ENCODE data around the gene NUP98.
A peak's percentile ranks its signal among the peaks of the same experiment; 100 is the strongest.

Gene NUP98

GRCh38 chr11:3802011-3802790 is 4.8 kb upstream of the NUP98 start:
- no peak for DNase-seq (ENCODE audit: extremely low spot score)
- ChIA-PET POLR2A (no interaction called here), CTCF (no interaction called here)
- TF ChIP-seq NFRKB (IDR thresholded peaks at IDR 0.05) (no peak), FOXK2 (IDR thresholded peaks at IDR 0.05) (no peak), HDGF (IDR thresholded peaks at IDR 0.05; ENCODE audit: borderline replicate concordance) (no peak), FOXA1 (IDR thresholded peaks at IDR 0.05) (no peak), L3MBTL2 (conservative IDR thresholded peaks at IDR 0.05) (no peak), FOXM1 (IDR thresholded peaks at IDR 0.05; ENCODE audit: borderline replicate concordance) (no peak), LEF1 (IDR thresholded peaks at IDR 0.05; ENCODE audit: borderline replicate concordance) (no peak)

DNA sequence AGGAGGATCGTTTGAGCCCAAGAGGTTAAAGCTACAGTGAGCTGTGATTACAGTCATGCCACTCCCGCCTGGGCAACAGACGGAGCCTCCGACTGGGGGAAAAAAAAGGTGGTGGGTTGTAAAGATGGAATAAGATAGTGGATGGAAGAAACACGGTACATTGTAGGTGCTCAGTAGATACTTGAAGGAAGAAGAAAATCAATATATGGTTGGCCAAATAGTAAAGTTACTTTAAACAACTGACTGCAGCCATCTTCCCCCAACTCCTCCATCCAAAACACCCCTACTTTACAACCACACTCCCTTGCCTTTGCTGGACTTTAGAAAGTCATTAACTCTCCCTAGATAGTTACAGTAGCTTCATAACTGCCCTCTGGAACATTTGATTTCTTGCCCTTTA is 2.5 kb upstream of the NUP98 start:
- CTCF ChIA-PET = interaction anchor here (1.5 kb wide), 1 partner anchor 8 kb away, joined by 4 read pairs; the partner anchor contains the start of gene PGAP2
- no peak for DNase-seq (ENCODE audit: extremely low spot score)
- POLR2A ChIA-PET = interaction anchor here (3.6 kb wide), 1 partner anchor 9 kb away, joined by 28 read pairs; the partner anchor contains the start of gene PGAP2
- TF ChIP-seq FOXK2 (IDR thresholded peaks at IDR 0.05) (no peak), ARNT (IDR thresholded peaks at IDR 0.05) (no peak), BHLHE40 (IDR thresholded peaks at IDR 0.05; ENCODE audit: borderline replicate concordance) (no peak), SP1 (IDR thresholded peaks at IDR 0.05) (no peak), SUZ12 (IDR thresholded peaks at IDR 0.05) (no peak), FOXM1 (IDR thresholded peaks at IDR 0.05; ENCODE audit: borderline replicate concordance) (no peak), ZNF384 (IDR thresholded peaks at IDR 0.05) (no peak), ELF4 (IDR thresholded peaks at IDR 0.05) (no peak), NFRKB (IDR thresholded peaks at IDR 0.05) (no peak), HDGF (IDR thresholded peaks at IDR 0.05; ENCODE audit: borderline replicate concordance) (no peak), TARDBP (IDR thresholded peaks at IDR 0.05) (no peak), L3MBTL2 (conservative IDR thresholded peaks at IDR 0.05) (no peak), LEF1 (IDR thresholded peaks at IDR 0.05; ENCODE audit: borderline replicate concordance) (no peak), FOXA1 (IDR thresholded peaks at IDR 0.05) (no peak), CTBP1 (IDR thresholded peaks at IDR 0.05; ENCODE audit: borderline replicate concordance) (no peak)
- TF ChIP-seq, protein P1, sequence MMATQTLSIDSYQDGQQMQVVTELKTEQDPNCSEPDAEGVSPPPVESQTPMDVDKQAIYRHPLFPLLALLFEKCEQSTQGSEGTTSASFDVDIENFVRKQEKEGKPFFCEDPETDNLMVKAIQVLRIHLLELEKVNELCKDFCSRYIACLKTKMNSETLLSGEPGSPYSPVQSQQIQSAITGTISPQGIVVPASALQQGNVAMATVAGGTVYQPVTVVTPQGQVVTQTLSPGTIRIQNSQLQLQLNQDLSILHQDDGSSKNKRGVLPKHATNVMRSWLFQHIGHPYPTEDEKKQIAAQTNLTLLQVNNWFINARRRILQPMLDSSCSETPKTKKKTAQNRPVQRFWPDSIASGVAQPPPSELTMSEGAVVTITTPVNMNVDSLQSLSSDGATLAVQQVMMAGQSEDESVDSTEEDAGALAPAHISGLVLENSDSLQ (IDR thresholded peaks at IDR 0.05) = no peak

GRCh38 chr11:3799143-3799542 is 1.8 kb upstream of the NUP98 start:
- TF ChIP-seq ARNT (IDR thresholded peaks at IDR 0.05) = no peak
- TF ChIP-seq ZNF384 (IDR thresholded peaks at IDR 0.05) = no peak
- no peak for TF ChIP-seq FOXK2 (IDR thresholded peaks at IDR 0.05)
- no peak for TF ChIP-seq NFRKB (IDR thresholded peaks at IDR 0.05)
- TF ChIP-seq CTBP1 (IDR thresholded peaks at IDR 0.05; ENCODE audit: borderline replicate concordance) = no peak
- no peak for TF ChIP-seq SUZ12 (IDR thresholded peaks at IDR 0.05)
- no peak for TF ChIP-seq TARDBP (IDR thresholded peaks at IDR 0.05)
- TF ChIP-seq, protein P1 (IDR thresholded peaks at IDR 0.05) = no peak
- no peak for TF ChIP-seq LEF1 (IDR thresholded peaks at IDR 0.05; ENCODE audit: borderline replicate concordance)
- no peak for TF ChIP-seq BHLHE40 (IDR thresholded peaks at IDR 0.05; ENCODE audit: borderline replicate concordance)
- TF ChIP-seq FOXM1 (IDR thresholded peaks at IDR 0.05; ENCODE audit: borderline replicate concordance) = no peak
- CTCF ChIA-PET = interaction anchor here (1.5 kb wide), 1 partner anchor 9 kb away, joined by 4 read pairs; the partner anchor contains the start of gene PGAP2
- DNase-seq (ENCODE audit: extremely low spot score) = no peak
- POLR2A ChIA-PET = interaction anchor here (3.6 kb wide), 1 partner anchor 9 kb away, joined by 28 read pairs; the partner anchor contains the start of gene PGAP2

- POLR2A ChIA-PET = interaction anchor here (3.6 kb wide), 1 partner anchor 12 kb away, joined by 28 read pairs; the partner anchor contains the start of gene PGAP2
- no peak for TF ChIP-seq TARDBP (IDR thresholded peaks at IDR 0.05)
- no peak for TF ChIP-seq BHLHE40 (IDR thresholded peaks at IDR 0.05; ENCODE audit: borderline replicate concordance)
- TF ChIP-seq NFRKB (IDR thresholded peaks at IDR 0.05) = no peak
- TF ChIP-seq CTBP1 (IDR thresholded peaks at IDR 0.05; ENCODE audit: borderline replicate concordance) = no peak
- peak; percentile 51; the same call in 1 of the 2 replicates for TF ChIP-seq L3MBTL2 (conservative IDR thresholded peaks at IDR 0.05)
- TF ChIP-seq FOXM1 (IDR thresholded peaks at IDR 0.05; ENCODE audit: borderline replicate concordance) = no peak
- CTCF ChIA-PET = no interaction called here
- DNase-seq (ENCODE audit: extremely low spot score) = peak; percentile 54
Observed at GRCh38 chr11:3796801-3797328, 489 bp downstream of the NUP98 start.

- POLR2A ChIA-PET = no interaction called here
- CTCF ChIA-PET = no interaction called here
- DNase-seq (ENCODE audit: extremely low spot score) = no peak
Observed at GRCh38 chr11:3796346-3796745, 1.0 kb downstream of the NUP98 start.

GRCh38 chr11:3796002-3796311 is 1.4 kb downstream of the NUP98 start:
- POLR2A ChIA-PET = no interaction called here
- CTCF ChIA-PET = no interaction called here
- no peak for DNase-seq (ENCODE audit: extremely low spot score)
- TF ChIP-seq NFRKB (IDR thresholded peaks at IDR 0.05) (no peak), FOXA1 (IDR thresholded peaks at IDR 0.05) (no peak), ZNF384 (IDR thresholded peaks at IDR 0.05) (no peak), SUZ12 (IDR thresholded peaks at IDR 0.05) (no peak), CTBP1 (IDR thresholded peaks at IDR 0.05; ENCODE audit: borderline replicate concordance) (no peak), ELF4 (IDR thresholded peaks at IDR 0.05) (no peak), LEF1 (IDR thresholded peaks at IDR 0.05; ENCODE audit: borderline replicate concordance) (no peak), BHLHE40 (IDR thresholded peaks at IDR 0.05; ENCODE audit: borderline replicate concordance) (no peak), TARDBP (IDR thresholded peaks at IDR 0.05) (no peak), HDGF (IDR thresholded peaks at IDR 0.05; ENCODE audit: borderline replicate concordance) (no peak), ARNT (IDR thresholded peaks at IDR 0.05) (no peak), L3MBTL2 (conservative IDR thresholded peaks at IDR 0.05) (no peak)
- TF ChIP-seq, protein P1 (IDR thresholded peaks at IDR 0.05) = no peak

More at GRCh38 chr11:3796346-3796745, 1.0 kb downstream of the NUP98 start:
- TF ChIP-seq SP1 (IDR thresholded peaks at IDR 0.05) = no peak
- TF ChIP-seq SUZ12 (IDR thresholded peaks at IDR 0.05) = no peak
- no peak for TF ChIP-seq BHLHE40 (IDR thresholded peaks at IDR 0.05; ENCODE audit: borderline replicate concordance)
- no peak for TF ChIP-seq NFRKB (IDR thresholded peaks at IDR 0.05)
- no peak for TF ChIP-seq FOXM1 (IDR thresholded peaks at IDR 0.05; ENCODE audit: borderline replicate concordance)
- no peak for TF ChIP-seq ZNF384 (IDR thresholded peaks at IDR 0.05)
- no peak for TF ChIP-seq CTBP1 (IDR thresholded peaks at IDR 0.05; ENCODE audit: borderline replicate concordance)
- no peak for TF ChIP-seq TARDBP (IDR thresholded peaks at IDR 0.05)
- TF ChIP-seq ELF4 (IDR thresholded peaks at IDR 0.05) = no peak
- TF ChIP-seq LEF1 (IDR thresholded peaks at IDR 0.05; ENCODE audit: borderline replicate concordance) = no peak
- TF ChIP-seq FOXK2 (IDR thresholded peaks at IDR 0.05) = no peak
- no peak for TF ChIP-seq L3MBTL2 (conservative IDR thresholded peaks at IDR 0.05)

Data from HEK293T (cell line).